AG09319 (cell line): Measurements from ENCODE around the gene ANKRD44.

Source experiments
- DNase-seq: peaks from one replicate; pipeline ENCODE4 v3.0.0-alpha.2; 2010; ENCODE audit warnings: low read depth; ENCODE audit errors: extremely low read depth
- TF ChIP-seq, protein P1 (sequence below): IDR thresholded peaks from 2 replicates; pipeline ENCODE4 v1.5.1; 2011; ENCODE audit warnings: low read depth, mild to moderate bottlenecking, inconsistent platforms, low read length, moderate library complexity

ANKRD44 gene

DNA sequence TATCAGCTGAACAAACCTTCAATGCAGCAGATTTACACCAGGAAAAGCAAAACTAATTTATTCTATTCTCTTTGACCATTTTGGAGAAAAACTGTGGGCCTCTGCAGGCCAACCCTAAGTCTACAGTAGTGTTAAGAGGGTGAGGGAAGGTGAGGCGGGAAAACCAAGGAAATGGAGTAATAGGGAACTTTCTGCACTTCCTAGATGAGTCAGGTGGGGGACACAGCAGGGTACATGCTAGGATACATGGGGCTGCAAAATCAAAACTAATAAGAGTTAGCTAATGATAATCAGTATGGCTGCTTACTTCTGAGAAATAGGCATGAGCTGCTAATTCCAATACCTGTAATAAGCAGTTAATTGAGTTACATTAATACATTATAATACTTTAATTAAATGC, 318.1 kb downstream of the ANKRD44 start:
- DNase-seq, result no peak
- TF ChIP-seq, protein P1, sequence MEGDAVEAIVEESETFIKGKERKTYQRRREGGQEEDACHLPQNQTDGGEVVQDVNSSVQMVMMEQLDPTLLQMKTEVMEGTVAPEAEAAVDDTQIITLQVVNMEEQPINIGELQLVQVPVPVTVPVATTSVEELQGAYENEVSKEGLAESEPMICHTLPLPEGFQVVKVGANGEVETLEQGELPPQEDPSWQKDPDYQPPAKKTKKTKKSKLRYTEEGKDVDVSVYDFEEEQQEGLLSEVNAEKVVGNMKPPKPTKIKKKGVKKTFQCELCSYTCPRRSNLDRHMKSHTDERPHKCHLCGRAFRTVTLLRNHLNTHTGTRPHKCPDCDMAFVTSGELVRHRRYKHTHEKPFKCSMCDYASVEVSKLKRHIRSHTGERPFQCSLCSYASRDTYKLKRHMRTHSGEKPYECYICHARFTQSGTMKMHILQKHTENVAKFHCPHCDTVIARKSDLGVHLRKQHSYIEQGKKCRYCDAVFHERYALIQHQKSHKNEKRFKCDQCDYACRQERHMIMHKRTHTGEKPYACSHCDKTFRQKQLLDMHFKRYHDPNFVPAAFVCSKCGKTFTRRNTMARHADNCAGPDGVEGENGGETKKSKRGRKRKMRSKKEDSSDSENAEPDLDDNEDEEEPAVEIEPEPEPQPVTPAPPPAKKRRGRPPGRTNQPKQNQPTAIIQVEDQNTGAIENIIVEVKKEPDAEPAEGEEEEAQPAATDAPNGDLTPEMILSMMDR, result no peak

DNA sequence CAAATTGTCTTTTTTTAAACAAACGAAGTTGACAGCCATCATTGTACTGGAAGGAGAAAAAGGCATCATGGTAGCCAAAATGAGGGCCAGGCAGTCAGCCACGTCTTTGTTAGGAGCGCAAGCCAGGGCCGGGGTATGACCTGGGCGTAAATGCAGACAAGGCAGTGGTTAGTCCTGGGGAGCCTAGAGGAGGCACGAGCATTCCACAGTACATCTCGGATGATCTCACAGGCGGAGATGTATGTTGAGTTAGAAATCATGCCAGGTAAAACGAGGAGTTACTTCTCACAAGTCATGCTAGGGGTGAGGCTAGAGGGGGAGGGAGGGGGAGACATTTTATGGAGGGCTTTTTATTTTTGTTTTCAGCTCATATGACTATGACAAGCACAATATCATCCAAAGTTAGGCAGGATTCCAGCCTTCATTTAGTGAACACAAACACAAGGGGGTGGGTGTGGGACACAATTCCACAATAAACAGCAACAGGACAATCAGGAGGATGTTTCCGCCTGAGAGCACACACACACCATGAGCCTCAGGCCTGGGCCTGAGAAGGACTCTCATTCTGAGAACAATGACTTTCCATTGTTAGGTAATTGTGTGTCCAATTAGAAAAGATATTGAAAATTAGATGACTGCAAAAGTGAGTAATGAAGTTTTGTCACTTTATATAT, 319.7 kb downstream of the ANKRD44 start:
- DNase-seq, result no peak
- TF ChIP-seq, protein P1, result no peak

DNA sequence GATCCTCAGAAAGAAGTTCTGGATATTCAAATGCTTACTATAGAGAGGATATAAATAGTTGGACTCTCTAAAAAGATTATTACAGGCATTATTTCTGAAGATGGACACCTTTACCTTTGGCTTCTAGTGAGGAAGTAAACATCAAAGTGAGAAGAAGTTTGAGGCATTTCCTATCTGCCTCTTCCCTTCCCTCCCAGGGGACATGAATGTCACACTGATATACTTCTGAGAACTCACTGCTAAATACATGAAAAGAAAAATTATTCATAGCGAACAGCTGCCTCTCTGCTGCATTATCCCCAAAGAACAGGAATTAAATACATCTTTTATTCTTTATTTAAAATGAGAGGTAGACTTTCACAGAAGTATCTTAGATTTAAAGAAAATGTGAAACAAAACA, 320.5 kb downstream of the ANKRD44 start:
- DNase-seq, result no peak
- TF ChIP-seq, protein P1, result no peak

DNA sequence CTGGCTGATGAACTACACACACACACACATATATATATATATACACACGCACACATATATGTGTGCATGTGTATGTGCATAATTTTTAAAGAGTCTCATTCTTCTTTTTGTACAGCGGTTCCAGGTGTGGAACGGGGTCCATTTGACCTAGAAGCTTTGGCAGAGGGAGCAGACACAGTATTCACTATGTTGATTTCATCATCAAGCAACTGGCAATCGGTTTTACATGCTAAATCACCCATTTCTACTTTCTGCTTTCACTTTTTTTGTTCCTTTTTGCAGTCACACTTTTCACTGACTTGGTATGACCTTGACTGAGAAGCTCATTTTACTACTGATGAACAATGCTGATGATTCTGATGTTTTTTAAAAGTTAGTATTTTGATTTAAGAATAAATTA, 321.1 kb downstream of the ANKRD44 start:
- DNase-seq, result no peak
- TF ChIP-seq, protein P1, result no peak

DNA sequence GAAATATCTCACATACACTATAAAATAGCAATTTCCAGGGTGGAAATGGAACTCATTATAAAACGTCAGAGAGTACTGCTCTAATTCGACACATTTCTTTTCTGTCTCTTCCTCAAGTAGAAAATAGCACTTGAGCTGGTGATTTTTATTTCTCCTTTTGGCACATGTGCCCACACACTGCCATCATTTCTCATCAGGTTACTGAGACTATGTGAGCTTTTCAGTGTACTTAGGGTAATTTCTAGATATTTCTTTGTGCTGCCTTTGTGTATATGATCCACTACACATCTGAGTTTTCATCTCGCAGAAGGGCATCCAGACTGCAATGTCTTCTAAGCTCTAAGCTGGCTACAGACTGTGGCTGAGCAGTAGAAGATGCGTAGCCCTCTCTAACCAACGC, 321.9 kb downstream of the ANKRD44 start:
- TF ChIP-seq, protein P1, result no peak

DNA sequence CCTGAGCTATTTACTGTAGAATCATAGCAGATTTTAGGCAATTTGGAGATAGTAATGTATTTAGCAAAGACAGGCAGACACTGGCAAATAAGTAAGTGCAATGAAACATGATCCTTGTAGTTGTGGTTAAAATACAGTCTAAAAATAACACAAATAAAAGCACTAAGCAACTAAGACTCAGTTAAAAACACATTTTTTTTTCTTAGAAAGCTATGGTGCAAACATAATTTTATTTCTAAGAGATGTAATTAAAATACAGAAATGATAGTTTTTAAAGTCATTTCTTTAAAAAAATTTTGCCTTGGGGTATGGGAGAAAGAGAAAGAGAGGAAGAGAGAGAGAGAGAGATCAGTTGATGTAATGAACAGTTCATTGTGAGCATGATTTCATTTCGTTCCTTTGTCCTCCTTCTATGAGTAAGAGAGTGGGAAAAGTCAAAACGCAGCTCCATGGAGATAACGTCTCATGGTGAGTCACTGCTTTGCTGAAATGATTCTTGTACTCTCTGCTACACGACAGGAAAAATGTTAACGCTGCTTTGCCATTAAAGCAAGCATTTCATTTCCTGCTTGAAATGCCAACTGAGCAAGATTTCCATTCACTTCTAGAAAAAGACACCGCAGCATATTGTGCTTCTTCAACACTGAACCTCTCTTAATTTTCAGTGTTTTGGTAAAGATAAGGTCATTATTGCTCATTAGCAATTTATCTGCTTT, 322.8 kb downstream of the ANKRD44 start:
- TF ChIP-seq, protein P1, result no peak
- peak; percentile 83 for DNase-seq

More for the DNA sequence above, 321.9 kb downstream of the ANKRD44 start:
- no peak for DNase-seq

DNA sequence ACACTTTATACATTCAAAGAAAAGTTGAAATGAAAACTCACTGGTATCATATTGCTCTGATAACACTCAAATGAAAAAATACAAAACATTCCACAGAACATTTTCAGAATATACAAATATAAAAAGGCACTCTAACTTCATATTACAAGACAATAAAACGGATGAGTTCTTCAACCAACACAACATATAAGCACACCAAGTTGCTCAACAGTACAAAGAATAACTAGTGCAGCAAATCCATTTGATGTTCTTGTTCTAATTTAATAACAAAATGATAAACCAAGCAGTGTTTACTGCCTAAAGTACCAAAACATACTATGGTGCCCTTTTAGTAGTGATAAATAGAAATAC, 323.3 kb downstream of the ANKRD44 start:
- TF ChIP-seq, protein P1, result no peak
- DNase-seq, result no peak
